SK-N-SH treated with all-trans-retinoic acid at 6 μM for 48 hours (cell line): ENCODE data around the gene DTWD2.

ENCODE experiments used
- ATAC-seq: fragments of 200-7000 bp; cut with Tn5 transposase; 3 replicates; pipeline ENCODE4 v1.9.1; 2020; ENCODE audit warnings: mild to moderate bottlenecking, moderate library complexity
- ARNTL ChIP-seq: fragments of 450-650 bp; formaldehyde crosslinking; IDR thresholded peaks from 2 replicates; pipeline ENCODE4 v1.5.0; 2020; ENCODE audit warnings: low read depth, mild to moderate bottlenecking, moderate library complexity, borderline replicate concordance
- CSDC2 ChIP-seq: fragments of 250-450 bp; sonication (Bioruptor Pico); IDR thresholded peaks from 2 replicates; pipeline ENCODE4 v1.5.0; 2020; ENCODE audit warnings: mild to moderate bottlenecking, moderate library complexity
- CSRNP3 ChIP-seq: fragments of 250-450 bp; sonication (Bioruptor Pico); IDR thresholded peaks from 2 replicates; pipeline ENCODE4 v1.5.1; 2021; ENCODE audit warnings: mild to moderate bottlenecking, moderate library complexity
- ESRRG ChIP-seq: fragments of 250-450 bp; sonication (Bioruptor Pico); IDR thresholded peaks from 2 replicates; pipeline ENCODE4 v1.6.1; 2021; ENCODE audit warnings: mild to moderate bottlenecking
- GLIS3 ChIP-seq: fragments of 250-450 bp; sonication (Bioruptor Pico); IDR thresholded peaks from 2 replicates; pipeline ENCODE4 v1.5.0; 2020; ENCODE audit warnings: mild to moderate bottlenecking, moderate library complexity
- ISL1 ChIP-seq: fragments of 250-450 bp; sonication (Bioruptor Pico); IDR thresholded peaks from 2 replicates; pipeline ENCODE4 v2.1.2; 2022; ENCODE audit warnings: mild to moderate bottlenecking, moderate library complexity
- OSR1 ChIP-seq: fragments of 250-450 bp; sonication (Bioruptor Pico); IDR thresholded peaks from 2 replicates; pipeline ENCODE4 v1.8.0; 2022; ENCODE audit warnings: moderate library complexity, mild to moderate bottlenecking, inconsistent platforms
- PATZ1 ChIP-seq: fragments of 250-450 bp; sonication (Bioruptor Pico); IDR thresholded peaks from 2 replicates; pipeline ENCODE4 v1.8.0; 2020; ENCODE audit warnings: mild to moderate bottlenecking, moderate library complexity, borderline replicate concordance
- POU6F1 ChIP-seq: fragments of 250-450 bp; sonication (Bioruptor Pico); IDR thresholded peaks from 2 replicates; pipeline ENCODE4 v1.8.0; 2021; ENCODE audit warnings: low read depth, mild to moderate bottlenecking, moderate library complexity, borderline replicate concordance
- RARB ChIP-seq: fragments of 250-450 bp; sonication (Bioruptor Pico); IDR thresholded peaks from 2 replicates; pipeline ENCODE4 v1.8.0; 2021; ENCODE audit warnings: mild to moderate bottlenecking, moderate library complexity
- TCF4 ChIP-seq: fragments of 250-450 bp; sonication (Bioruptor Pico); IDR thresholded peaks from 2 replicates; pipeline ENCODE4 v1.8.0; 2021; ENCODE audit warnings: mild to moderate bottlenecking, moderate library complexity, borderline replicate concordance
- TOX ChIP-seq: fragments of 250-450 bp; sonication (Bioruptor Pico); IDR thresholded peaks from 2 replicates; pipeline ENCODE4 v1.8.0; 2021; ENCODE audit warnings: mild to moderate bottlenecking, moderate library complexity, borderline replicate concordance
- TSHZ2 ChIP-seq: fragments of 250-450 bp; sonication (Bioruptor Pico); IDR thresholded peaks from 2 replicates; pipeline ENCODE4 v1.5.0; 2020; ENCODE audit warnings: mild to moderate bottlenecking, moderate library complexity
- ZC3H10 ChIP-seq: fragments of 250-450 bp; sonication (Bioruptor Pico); IDR thresholded peaks from 2 replicates; pipeline ENCODE4 v1.5.1; 2021; ENCODE audit warnings: mild to moderate bottlenecking, moderate library complexity
- ZFP3 ChIP-seq: fragments of 250-450 bp; sonication (Bioruptor Pico); IDR thresholded peaks from 2 replicates; pipeline ENCODE4 v1.5.0; 2020; ENCODE audit warnings: mild to moderate bottlenecking, moderate library complexity
- ZFP30 ChIP-seq: fragments of 450-650 bp; formaldehyde crosslinking; IDR thresholded peaks from 2 replicates; pipeline ENCODE4 v1.5.0; 2022; ENCODE audit warnings: mild to moderate bottlenecking, moderate library complexity
- ZNF565 ChIP-seq: fragments of 450-650 bp; formaldehyde crosslinking; conservative IDR thresholded peaks from 2 replicates; pipeline ENCODE4 v1.5.0; 2020; ENCODE audit warnings: low read depth, mild to moderate bottlenecking, moderate library complexity
- ZNF70 ChIP-seq: fragments of 450-650 bp; formaldehyde crosslinking; IDR thresholded peaks from 2 replicates; pipeline ENCODE4 v1.5.0; 2020; ENCODE audit warnings: mild to moderate bottlenecking, moderate library complexity
- ZNF8 ChIP-seq: fragments of 450-650 bp; formaldehyde crosslinking; IDR thresholded peaks from 2 replicates; pipeline ENCODE4 v1.5.0; 2020; ENCODE audit warnings: mild to moderate bottlenecking, moderate library complexity

Gene DTWD2

GRCh38 chr5:118933703-118934102 is 54.6 kb downstream of the DTWD2 start:
- ATAC-seq, result no peak
- no peak for TF ChIP-seq CSRNP3
- no peak for TF ChIP-seq TCF4 (CRISPR knock-in tag)
- TF ChIP-seq RARB (CRISPR knock-in tag), result no peak
- TF ChIP-seq TOX (CRISPR knock-in tag), result no peak
- TF ChIP-seq, all 23 proteins: peak for 0

GRCh38 chr5:118931564-118931963 is 56.8 kb downstream of the DTWD2 start:
- TF ChIP-seq TCF4 (CRISPR knock-in tag) (no peak), TSHZ2 (CRISPR knock-in tag) (no peak), ZC3H10 (CRISPR knock-in tag) (no peak), RARB (CRISPR knock-in tag) (no peak), CSDC2 (CRISPR knock-in tag) (no peak), CSRNP3 (no peak), GLIS3 (no peak), OSR1 (CRISPR knock-in tag) (no peak)
- ATAC-seq, result no peak

GRCh38 chr5:118924006-118924389 is 64.3 kb downstream of the DTWD2 start:
- no peak for ATAC-seq
- TF ChIP-seq ZNF8 (CRISPR knock-in tag) (no peak), PATZ1 (no peak), ARNTL (CRISPR knock-in tag) (no peak), ZFP3 (CRISPR knock-in tag) (no peak), CSDC2 (CRISPR knock-in tag) (no peak)

- ATAC-seq, result no peak
- TF ChIP-seq ZNF565 (CRISPR knock-in tag), result no peak
- TF ChIP-seq POU6F1 (CRISPR knock-in tag), result no peak
- no peak for TF ChIP-seq TCF4 (CRISPR knock-in tag)
- no peak for TF ChIP-seq PATZ1
- TF ChIP-seq ESRRG (CRISPR knock-in tag), result no peak
- TF ChIP-seq ISL1, result no peak
- TF ChIP-seq ZFP30 (CRISPR knock-in tag), result no peak
- TF ChIP-seq ARNTL (CRISPR knock-in tag), result no peak
- TF ChIP-seq ZNF70 (CRISPR knock-in tag), result no peak
- no peak for TF ChIP-seq GLIS3
- TF ChIP-seq TOX (CRISPR knock-in tag), result no peak
- no peak for TF ChIP-seq CSRNP3
- no peak for TF ChIP-seq OSR1 (CRISPR knock-in tag)
These were observed 64.9 kb downstream of the DTWD2 start for GRCh38 chr5:118923295-118924005.
